GM12892 (cell line): ENCODE results near the gene PPP2R2B.

Experiments
- POLR2A ChIP-seq: IDR thresholded peaks from 2 replicates; pipeline ENCODE4 v1.6.1; 2011; ENCODE audit warnings: low read depth, low read length, control low read depth
- POLR2AphosphoS5 ChIP-seq: IDR thresholded peaks from 2 replicates; pipeline ENCODE4 v1.6.1; 2011; ENCODE audit warnings: low read depth, low read length, control low read depth
- TAF1 ChIP-seq: IDR thresholded peaks from 2 replicates; pipeline ENCODE4 v1.6.1; 2011; ENCODE audit warnings: low read depth, mild to moderate bottlenecking, control low read depth, low read length, borderline replicate concordance

DNA sequence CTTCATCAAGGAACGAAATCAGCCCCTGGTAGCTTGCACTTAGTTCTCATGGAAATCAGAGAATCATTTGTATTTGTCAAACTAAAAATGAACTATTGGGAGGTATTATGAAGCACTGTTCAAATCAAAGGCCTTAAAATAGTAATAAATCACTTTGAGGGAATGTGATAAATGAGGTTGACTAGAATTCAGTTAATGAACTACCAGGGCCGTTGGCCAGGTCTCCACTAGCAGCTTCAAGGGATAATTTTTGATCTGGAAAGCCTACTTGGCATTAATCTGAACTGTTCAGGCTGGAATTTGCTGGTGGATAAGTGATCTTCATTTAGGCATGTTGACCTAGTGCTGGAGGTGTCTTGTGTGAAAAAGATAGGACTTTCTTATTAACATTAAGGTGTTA, 286.2 kb downstream of the PPP2R2B start:
- TF ChIP-seq POLR2AphosphoS5 = no peak
- TF ChIP-seq TAF1 = no peak
- no peak for TF ChIP-seq POLR2A
